ENCODE measurements around the gene DENND1B.

- TF ChIP-seq EZH2phosphoT487 (IDR thresholded peaks at IDR 0.05; ENCODE audit: insufficient read depth, low read depth) (no peak), EZH2 (IDR thresholded peaks at IDR 0.05; ENCODE audit: insufficient read depth, poor library complexity, severe bottlenecking) (no peak)
These were observed 24.0 kb upstream of the DENND1B start for GRCh38 chr1:197799271-197799670.
